Measurements from ENCODE around the gene FKBP3.

- TF ChIP-seq CTCF (conservative IDR thresholded peaks at IDR 0.05; ENCODE audit: low read length) (no peak), EZH2phosphoT487 (IDR thresholded peaks at IDR 0.05; ENCODE audit: borderline replicate concordance, low read depth, low read length) (no peak)
Observed at GRCh38 chr14:45095143-45095542, 39.1 kb downstream of the FKBP3 start.

All from OCI-LY7 (cell line).